Spleen (tissue), 11 donors: ENCODE data around the gene SLC16A3. TPM values are rescaled to one million over a fixed set of nuclear protein-coding genes. Genes with fewer than 3 reads are reported as not detected.
A peak's percentile ranks its signal among the peaks of the same experiment; 100 is the strongest.

ENCODE experiments used
- DNase-seq: peaks from one replicate; pipeline ENCODE4 v3.0.0-alpha.2; 2020
- H3K27ac ChIP-seq, 8 donors: fragments of 200-600 bp; sonication (generic) in 7 of 8; 1 replicate in 4 of 8; 2 replicates in 4 of 8; pipeline versions ENCODE4 v1.5.0 to v1.8.0; 2016 to 2021; ENCODE audit warnings: inconsistent platforms in 4 of 8, mild to moderate bottlenecking in 4 of 8, moderate library complexity in 1 of 8
- H3K27me3 ChIP-seq, 7 donors: fragments of 200-600 bp; sonication (generic) in 6 of 7; replicated peaks in 1 of 7; 1 replicate in 4 of 7; 2 replicates in 3 of 7; pipeline versions ENCODE4 v1.5.0 to v1.8.0; 2016 to 2021; ENCODE audit warnings: inconsistent platforms in 3 of 7, mild to moderate bottlenecking in 1 of 7
- H3K36me3 ChIP-seq, 6 donors: fragments of 200-600 bp; sonication (generic) in 5 of 6; 1 replicate in 4 of 6; 2 replicates in 2 of 6; pipeline versions ENCODE4 v1.5.0 to v1.8.0; 2016 to 2021; ENCODE audit warnings: inconsistent platforms in 2 of 6
- H3K4me1 ChIP-seq, 6 donors: fragments of 200-600 bp; sonication (generic) in 5 of 6; 1 replicate in 3 of 6; 2 replicates in 3 of 6; pipeline versions ENCODE4 v1.5.0 to v1.8.0; 2016 to 2021; ENCODE audit warnings: inconsistent platforms in 3 of 6
- H3K4me3 ChIP-seq, 8 donors: fragments of 200-600 bp; sonication (generic) in 7 of 8; 1 replicate in 4 of 8; 2 replicates in 4 of 8; pipeline versions ENCODE4 v1.5.0 to v1.8.0; 2016 to 2021; ENCODE audit warnings: inconsistent platforms in 4 of 8, mild to moderate bottlenecking in 4 of 8, moderate library complexity in 2 of 8
- H3K9me3 ChIP-seq, 8 donors: fragments of 200-600 bp; sonication (generic) in 7 of 8; 1 replicate in 4 of 8; 2 replicates in 4 of 8; pipeline versions ENCODE4 v1.5.0 to v1.8.0; 2016 to 2021; ENCODE audit warnings: inconsistent platforms in 4 of 8
- POLR2A ChIP-seq, 3 donors: fragments of 450-650 bp; IDR thresholded peaks; one replicate each; pipeline ENCODE4 v1.5.1; 2017; ENCODE audit warnings: antibody characterized with exemption in 3 of 3, mild to moderate bottlenecking in 1 of 3
- POLR2AphosphoS5 ChIP-seq, 3 donors: sonication (generic); formaldehyde crosslinking; IDR thresholded peaks; one replicate each; pipeline ENCODE4 v1.5.1; 2017; ENCODE audit warnings: antibody characterized with exemption in 3 of 3
- WGBS, 5 donors: extraction: QIAGEN DNeasy Blood & Tissue Kit in 3 of 5; methylation state at CpG; one replicate each; pipeline versions ENCODE4 v1.1.5 to v1.1.7; 2013 to 2018; 5-methylcytosine and 5-hydroxymethylcytosine counted together
- intact Hi-C: fragments of 100-400 bp; cut with DNase I; formaldehyde crosslinking; loops from one replicate; pipeline ENCODE4 v1.15.0; 2023; ENCODE audit warnings: low total_unique reads
- polyA plus RNA-seq, 3 donors: library from polyadenylated mRNA; stranded (reverse); fragments of 200-250 nt; gene quantifications; one replicate each; pipeline ENCODE4 v1.2.1, GENCODE V29; 2013
- total RNA-seq, 7 donors: library from RNA; depleted of rRNA in 3 of 7; stranded (reverse); fragments of >200 nt in 3 of 7; fragmentation: NEBNext Ultra II Directional in 4 of 7; extraction: Animal tissue kit (Norgen Biotek cat#: 25700) in 4 of 7; gene quantifications; one replicate each; pipeline versions ENCODE4 v1.1.0 to v1.2.1, GENCODE V29; 2016 to 2021
- TF ChIP-seq, protein P1 (sequence below), 11 experiments: fragments of 200-600 bp in 7 of 11; fragments of 450-650 bp in 4 of 11; sonication (generic) in 4 of 11; IDR thresholded peaks in 8 of 11; conservative IDR thresholded peaks in 3 of 11; 1 replicate in 7 of 11; 2 replicates in 4 of 11; pipeline versions ENCODE4 v1.4.0 to v1.8.0; 2016 to 2021; ENCODE audit warnings: antibody characterized with exemption in 11 of 11, inconsistent platforms in 4 of 11, mild to moderate bottlenecking in 1 of 11
- donor health status: healthy with polysubstance abuse.
- donor health status: DM: no; HTN: no; CAD: no; lungs with moderate emphysema.
- donor health status: DM: no; HTN: no; CAD: no.
- donor health status: Bipolar disorder and iron deficiency.
- donor health status: healthy.
- donor health status: DM: no; HTN: no; CAD: no.
- donor health status: DM: yes; HTN: yes; CAD: no.

The SLC16A3 gene
- total and polyA plus RNA-seq, 10 donors = 11.1 to 185 (median 74.0) TPM

DNA sequence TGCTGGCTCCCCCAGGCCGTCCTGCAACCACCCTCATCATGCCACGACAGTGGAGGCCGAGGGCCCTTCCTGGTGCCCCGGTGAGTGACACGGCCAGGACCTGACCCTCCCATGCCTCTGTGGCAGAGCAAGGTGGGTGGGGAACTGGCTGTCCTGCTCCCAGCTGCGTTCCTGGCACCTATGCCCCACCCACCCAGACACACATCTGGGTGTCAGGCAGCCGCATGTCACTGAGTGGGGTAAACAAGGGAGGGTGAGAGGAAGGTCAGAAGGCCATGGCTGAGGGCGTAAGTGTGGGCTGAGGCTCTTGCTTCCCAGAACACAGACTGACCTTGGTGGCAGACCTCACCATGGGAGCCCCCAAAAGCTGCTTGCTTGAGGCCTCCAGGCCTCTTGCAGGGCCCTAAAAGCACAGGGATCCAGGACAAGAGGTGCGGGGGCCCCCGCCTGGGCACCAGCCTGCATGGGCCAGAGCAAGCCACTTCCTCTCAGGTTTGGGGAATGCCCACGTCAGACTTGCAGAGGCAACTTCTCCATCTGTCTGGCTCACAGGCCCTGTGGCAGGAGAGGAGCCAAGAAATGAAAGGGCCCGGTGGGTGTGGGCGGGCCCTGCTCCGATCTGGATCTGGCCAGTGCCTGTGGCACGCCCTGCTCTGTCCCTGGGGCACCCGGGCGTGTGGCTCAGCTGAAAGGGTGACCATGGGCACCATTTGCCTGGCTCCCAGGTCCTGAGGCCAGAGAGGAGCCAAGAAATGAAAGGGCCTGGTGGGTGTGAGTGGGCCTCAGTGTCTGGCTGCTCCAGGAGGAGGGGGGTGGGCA lies 12.3 kb upstream of the SLC16A3 start:
- 20 to 36% (median 24%) methylated on average over 6 to 17 of the region's 17 CpGs for WGBS, 5 donors
- Histone ChIP-seq H3K4me1 (peaks cover 34 to 94% (median 56%) of the 10 kb centered on the region in 6 donors), H3K27me3 (no peaks in the 10 kb centered on the region), H3K9me3 (no peaks in the 10 kb centered on the region), H3K27ac (peak overlapping the region; percentile 74 to 99 (median 95)), H3K36me3 (no peaks in the 10 kb centered on the region), H3K4me3 (peak overlapping the region in 3 of 8 donors; percentile 9 to 64 (median 13))
- TF ChIP-seq POLR2A (IDR thresholded peaks at IDR 0.05) = peak in 2 of 3 donors; percentile 22 to 46
- TF ChIP-seq, protein P1, sequence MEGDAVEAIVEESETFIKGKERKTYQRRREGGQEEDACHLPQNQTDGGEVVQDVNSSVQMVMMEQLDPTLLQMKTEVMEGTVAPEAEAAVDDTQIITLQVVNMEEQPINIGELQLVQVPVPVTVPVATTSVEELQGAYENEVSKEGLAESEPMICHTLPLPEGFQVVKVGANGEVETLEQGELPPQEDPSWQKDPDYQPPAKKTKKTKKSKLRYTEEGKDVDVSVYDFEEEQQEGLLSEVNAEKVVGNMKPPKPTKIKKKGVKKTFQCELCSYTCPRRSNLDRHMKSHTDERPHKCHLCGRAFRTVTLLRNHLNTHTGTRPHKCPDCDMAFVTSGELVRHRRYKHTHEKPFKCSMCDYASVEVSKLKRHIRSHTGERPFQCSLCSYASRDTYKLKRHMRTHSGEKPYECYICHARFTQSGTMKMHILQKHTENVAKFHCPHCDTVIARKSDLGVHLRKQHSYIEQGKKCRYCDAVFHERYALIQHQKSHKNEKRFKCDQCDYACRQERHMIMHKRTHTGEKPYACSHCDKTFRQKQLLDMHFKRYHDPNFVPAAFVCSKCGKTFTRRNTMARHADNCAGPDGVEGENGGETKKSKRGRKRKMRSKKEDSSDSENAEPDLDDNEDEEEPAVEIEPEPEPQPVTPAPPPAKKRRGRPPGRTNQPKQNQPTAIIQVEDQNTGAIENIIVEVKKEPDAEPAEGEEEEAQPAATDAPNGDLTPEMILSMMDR (IDR thresholded peaks at IDR 0.05 in 8 of 11, conservative IDR thresholded peaks at IDR 0.05 in 3 of 11) = no peak
- peak; percentile 69 to 84 (median 76) for TF ChIP-seq POLR2AphosphoS5 (IDR thresholded peaks at IDR 0.05)
- peak; percentile 95 for DNase-seq
- intact Hi-C loops = no loop called here

- WGBS, 5 donors = 42 to 64% (median 47%) methylated on average over 11 to 12 of the region's 12 CpGs
- peak; percentile 93 for DNase-seq
- H3K4me1 ChIP-seq = peaks cover 28 to 94% (median 50%) of the 10 kb centered on the region in 6 donors
- no peaks in the 10 kb centered on the region for H3K36me3 ChIP-seq
- peak overlapping the region; percentile 74 to 99 (median 95) for H3K27ac ChIP-seq
- no peaks in the 10 kb centered on the region for H3K27me3 ChIP-seq
- no peaks in the 10 kb centered on the region for H3K9me3 ChIP-seq
- no peak for TF ChIP-seq POLR2A (IDR thresholded peaks at IDR 0.05)
- TF ChIP-seq POLR2AphosphoS5 (IDR thresholded peaks at IDR 0.05) = no peak
- TF ChIP-seq, protein P1 (IDR thresholded peaks at IDR 0.05 in 8 of 11, conservative IDR thresholded peaks at IDR 0.05 in 3 of 11) = no peak
- H3K4me3 ChIP-seq = peak overlapping the region in 4 of 8 donors; percentile 9 to 64 (median 18)
- intact Hi-C loops = no loop called here
Observed at GRCh38 chr17:82217120-82217529, 11.7 kb upstream of the SLC16A3 start.

GRCh38 chr17:82217530-82218204 lies 11.2 kb upstream of the SLC16A3 start:
- Histone ChIP-seq H3K4me3 (peak overlapping the region in 3 of 8 donors; percentile 9 to 64 (median 23)), H3K27me3 (no peaks in the 10 kb centered on the region), H3K9me3 (no peaks in the 10 kb centered on the region), H3K4me1 (peaks cover 26 to 96% (median 50%) of the 10 kb centered on the region in 6 donors), H3K27ac (peak overlapping the region; percentile 74 to 99 (median 95)), H3K36me3 (no peaks in the 10 kb centered on the region)
- TF ChIP-seq POLR2AphosphoS5 (IDR thresholded peaks at IDR 0.05) (peak; percentile 69 to 89 (median 83)), POLR2A (IDR thresholded peaks at IDR 0.05) (peak in 1 of 3 donors; percentile 21)
- TF ChIP-seq, protein P1 (IDR thresholded peaks at IDR 0.05 in 8 of 11, conservative IDR thresholded peaks at IDR 0.05 in 3 of 11) = no peak
- intact Hi-C loops = no loop called here
- WGBS, 5 donors = 36 to 65% (median 60%) methylated on average over 15 to 21 of the region's 21 CpGs
- peak; percentile 95 for DNase-seq
